GM12878 (cell line): ENCODE results near the gene RFWD3. TPM values are rescaled to one million over a fixed set of nuclear protein-coding genes. Genes with fewer than 3 reads are reported as not detected.

Experiments used
- BMI1 ChIP-seq: fragments of 450-650 bp; IDR thresholded peaks from 2 replicates; pipeline ENCODE4 v1.6.1; 2016; ENCODE audit warnings: mild to moderate bottlenecking, moderate library complexity, borderline replicate concordance
- CEBPB ChIP-seq, 2 experiments: fragments of 150-350 bp in 1 of 2; IDR thresholded peaks; 2 replicates each; pipeline ENCODE4 v1.6.1; 2012 to 2014; ENCODE audit warnings: low read depth in 2 of 2, low read length in 2 of 2, borderline replicate concordance in 1 of 2, inconsistent platforms in 1 of 2
- CHD2 ChIP-seq: IDR thresholded peaks from 2 replicates; pipeline ENCODE4 v1.6.1; 2011; ENCODE audit warnings: low read depth, low read length, improper control_type of control experiment, borderline replicate concordance
- E2F4 ChIP-seq: IDR thresholded peaks from 2 replicates; pipeline ENCODE4 v1.6.1; 2012; ENCODE audit warnings: low read depth, low read length, improper control_type of control experiment
- GABPA ChIP-seq: IDR thresholded peaks from 2 replicates; pipeline ENCODE4 v1.6.1; 2014; ENCODE audit warnings: antibody characterized with exemption, low read depth, mild to moderate bottlenecking, inconsistent platforms
- HCFC1 ChIP-seq: fragments of 150-350 bp; IDR thresholded peaks from 2 replicates; pipeline ENCODE4 v1.6.1; 2014; ENCODE audit warnings: low read length
- IKZF1 ChIP-seq: fragments of 450-650 bp; conservative IDR thresholded peaks from 2 replicates; pipeline ENCODE4 v1.6.1; 2017; ENCODE audit warnings: antibody characterized with exemption, mild to moderate bottlenecking
- IKZF2 ChIP-seq, 2 experiments: fragments of 450-650 bp; IDR thresholded peaks; 2 replicates each; pipeline ENCODE4 v1.6.1; 2017; ENCODE audit warnings: mild to moderate bottlenecking in 2 of 2, moderate library complexity in 2 of 2
- IRF3 ChIP-seq: fragments of 450-650 bp; IDR thresholded peaks from 2 replicates; pipeline ENCODE4 v1.6.1; 2014; ENCODE audit warnings: mild to moderate bottlenecking
- LARP7 ChIP-seq: fragments of 450-650 bp; IDR thresholded peaks from 2 replicates; pipeline ENCODE4 v1.6.1; 2017; ENCODE audit warnings: mild to moderate bottlenecking
- MEF2A ChIP-seq: IDR thresholded peaks from 2 replicates; pipeline ENCODE4 v1.6.1; 2011; ENCODE audit warnings: low read depth, mild to moderate bottlenecking, low read length, moderate library complexity; ENCODE audit not compliant: insufficient read depth
- MTA2 ChIP-seq: fragments of 450-650 bp; IDR thresholded peaks from 2 replicates; pipeline ENCODE4 v1.6.1; 2016; ENCODE audit warnings: low read depth, mild to moderate bottlenecking, moderate library complexity
- NFYB ChIP-seq: IDR thresholded peaks from 2 replicates; pipeline ENCODE4 v1.6.1; 2011; ENCODE audit warnings: low read depth, mild to moderate bottlenecking, low read length, improper control_type of control experiment, moderate library complexity; ENCODE audit not compliant: insufficient read depth
- NR2C1 ChIP-seq: fragments of 450-650 bp; IDR thresholded peaks from 2 replicates; pipeline ENCODE4 v1.6.1; 2017; ENCODE audit warnings: antibody characterized with exemption, mild to moderate bottlenecking, moderate library complexity
- NR2F1 ChIP-seq: fragments of 450-650 bp; conservative IDR thresholded peaks from 2 replicates; pipeline ENCODE4 v1.6.1; 2017; ENCODE audit warnings: mild to moderate bottlenecking
- NRF1 ChIP-seq: conservative IDR thresholded peaks from 2 replicates; pipeline ENCODE4 v1.6.1; 2011; ENCODE audit warnings: mild to moderate bottlenecking, low read depth, low read length, improper control_type of control experiment
- PAX8 ChIP-seq: fragments of 450-650 bp; IDR thresholded peaks from 2 replicates; pipeline ENCODE4 v1.6.1; 2017; ENCODE audit warnings: mild to moderate bottlenecking, moderate library complexity
- PML ChIP-seq: IDR thresholded peaks from 2 replicates; pipeline ENCODE4 v1.6.1; 2012; ENCODE audit warnings: low read length, inconsistent platforms
- POU2F2 ChIP-seq: IDR thresholded peaks from 3 replicates; pipeline ENCODE4 v1.6.1; 2011; ENCODE audit warnings: low read depth, mild to moderate bottlenecking, low read length, borderline replicate concordance
- RBBP5 ChIP-seq: fragments of 200-600 bp; sonication (generic); conservative IDR thresholded peaks from 2 replicates; pipeline ENCODE4 v1.6.1; 2016
- RUNX3 ChIP-seq: IDR thresholded peaks from 2 replicates; pipeline ENCODE4 v1.6.1; 2012; ENCODE audit warnings: low read length, inconsistent platforms
- TCF7 ChIP-seq: IDR thresholded peaks from 2 replicates; pipeline ENCODE4 v1.6.1; 2014; ENCODE audit warnings: antibody characterized with exemption, borderline replicate concordance
- WRNIP1 ChIP-seq: IDR thresholded peaks from 2 replicates; pipeline ENCODE4 v1.6.1; 2011; ENCODE audit warnings: low read depth, low read length, improper control_type of control experiment, borderline replicate concordance
- ZBTB40 ChIP-seq: fragments of 450-650 bp; IDR thresholded peaks from 2 replicates; pipeline ENCODE4 v1.6.1; 2016; ENCODE audit warnings: mild to moderate bottlenecking, moderate library complexity, borderline replicate concordance
- ZNF207 ChIP-seq: fragments of 450-650 bp; IDR thresholded peaks from 2 replicates; pipeline ENCODE4 v1.6.1; 2014; ENCODE audit warnings: antibody characterized with exemption, mild to moderate bottlenecking, borderline replicate concordance
- polyA plus RNA-seq, 11 experiments: library from polyadenylated mRNA; depleted of rRNA in 4 of 11; unstranded in 6 of 11; stranded (reverse) in 5 of 11; fragments of >200 nt; fragmentation: Nextera tagmentation in 4 of 11; fragmentation: Illumina TruSeq in 1 of 11; extraction: Ambion mirVana in 4 of 11; extraction: Trizol in 1 of 11; gene quantifications; 1 replicate in 1 of 11; 2 replicates in 10 of 11; pipeline versions ENCODE4 v1.2.1 to v1.2.3, GENCODE V29; 2011 to 2016; ENCODE audit warnings: inconsistent platforms in 2 of 11, missing spikeins in 2 of 11, low read depth in 1 of 11
- total RNA-seq, 4 experiments: library from RNA; depleted of rRNA in 3 of 4; stranded (reverse); fragments of >200 nt in 3 of 4; fragmentation: Illumina TruSeq in 1 of 4; extraction: Trizol in 1 of 4; gene quantifications; 2 replicates each; pipeline versions ENCODE4 v1.2.1 to v1.2.3, GENCODE V29; 2013 to 2021

RFWD3 gene
- total and polyA plus RNA-seq, 10 of the 15 experiments (the other 5 are each of a cell fraction or from before 2014, with no cell fraction given): 10.7 to 78.5 (median 51.2) TPM

- TF ChIP-seq CEBPB (IDR thresholded peaks at IDR 0.05; ENCODE audit: borderline replicate concordance in 1 of 2, low read depth in 2 of 2, low read length in 2 of 2): no peak
- peak; percentile 91 for TF ChIP-seq ZNF207
- TF ChIP-seq IKZF2 (IDR thresholded peaks at IDR 0.05): no peak; a peak in 1 of 4 replicates
- TF ChIP-seq POU2F2: peak; percentile 29; the same call in 1 of the 3 replicates
- no peak for TF ChIP-seq RBBP5
- no peak for TF ChIP-seq TCF7
- TF ChIP-seq IRF3: peak; percentile 92
- TF ChIP-seq IKZF1: peak; percentile 68
- TF ChIP-seq PAX8: no peak
- TF ChIP-seq ZBTB40: peak; percentile 90
- peak; percentile 90 for TF ChIP-seq PML
- peak; percentile 88 for TF ChIP-seq LARP7
- TF ChIP-seq RUNX3: peak; percentile 45
- no peak for TF ChIP-seq NR2C1
- TF ChIP-seq NR2F1: peak; percentile 58
- TF ChIP-seq E2F4: peak; percentile 88
- TF ChIP-seq WRNIP1: 0 out of 2 replicates have a peak, but pooled peaks have one; percentile 62
- peak; percentile 64 for TF ChIP-seq HCFC1
- peak; percentile 95 for TF ChIP-seq NFYB
- TF ChIP-seq MTA2: no peak
- TF ChIP-seq GABPA: peak; percentile 81
- TF ChIP-seq BMI1: no peak
- peak; percentile 96 for TF ChIP-seq CHD2
- 0 out of 2 replicates have a peak, but pooled peaks have one; percentile 7 for TF ChIP-seq MEF2A
- TF ChIP-seq NRF1: no peak
These were observed at the start of gene RFWD3 (continued) for GRCh38 chr16:74666425-74667254.
